HUES48 (cell line): ENCODE data around the gene TRAFD1.

ENCODE experiments used
- H3K27ac ChIP-seq: one replicate; pipeline ENCODE4 v1.7.0; 2013; ENCODE audit warnings: low read depth, low read length, inconsistent platforms
- H3K27me3 ChIP-seq: 2 replicates; pipeline ENCODE4 v1.6.1; 2013; ENCODE audit warnings: mild to moderate bottlenecking, low read length; ENCODE audit not compliant: control insufficient read depth, insufficient read depth
- H3K36me3 ChIP-seq: 2 replicates; pipeline ENCODE4 v1.6.1; 2013; ENCODE audit warnings: low read length; ENCODE audit not compliant: control insufficient read depth, insufficient read depth
- H3K4me1 ChIP-seq: 2 replicates; pipeline ENCODE4 v1.6.1; 2013; ENCODE audit warnings: mild to moderate bottlenecking, low read length; ENCODE audit not compliant: control insufficient read depth, insufficient read depth
- H3K4me3 ChIP-seq: 2 replicates; pipeline ENCODE4 v1.5.1; 2013; ENCODE audit warnings: mild to moderate bottlenecking, low read depth, low read length
- H3K9ac ChIP-seq: 2 replicates; pipeline ENCODE4 v1.6.1; 2013; ENCODE audit warnings: mild to moderate bottlenecking, low read depth, low read length, moderate library complexity
- H3K9me3 ChIP-seq: 2 replicates; pipeline ENCODE4 v1.6.1; 2013; ENCODE audit warnings: low read length; ENCODE audit not compliant: control insufficient read depth, insufficient read depth

The TRAFD1 gene

DNA sequence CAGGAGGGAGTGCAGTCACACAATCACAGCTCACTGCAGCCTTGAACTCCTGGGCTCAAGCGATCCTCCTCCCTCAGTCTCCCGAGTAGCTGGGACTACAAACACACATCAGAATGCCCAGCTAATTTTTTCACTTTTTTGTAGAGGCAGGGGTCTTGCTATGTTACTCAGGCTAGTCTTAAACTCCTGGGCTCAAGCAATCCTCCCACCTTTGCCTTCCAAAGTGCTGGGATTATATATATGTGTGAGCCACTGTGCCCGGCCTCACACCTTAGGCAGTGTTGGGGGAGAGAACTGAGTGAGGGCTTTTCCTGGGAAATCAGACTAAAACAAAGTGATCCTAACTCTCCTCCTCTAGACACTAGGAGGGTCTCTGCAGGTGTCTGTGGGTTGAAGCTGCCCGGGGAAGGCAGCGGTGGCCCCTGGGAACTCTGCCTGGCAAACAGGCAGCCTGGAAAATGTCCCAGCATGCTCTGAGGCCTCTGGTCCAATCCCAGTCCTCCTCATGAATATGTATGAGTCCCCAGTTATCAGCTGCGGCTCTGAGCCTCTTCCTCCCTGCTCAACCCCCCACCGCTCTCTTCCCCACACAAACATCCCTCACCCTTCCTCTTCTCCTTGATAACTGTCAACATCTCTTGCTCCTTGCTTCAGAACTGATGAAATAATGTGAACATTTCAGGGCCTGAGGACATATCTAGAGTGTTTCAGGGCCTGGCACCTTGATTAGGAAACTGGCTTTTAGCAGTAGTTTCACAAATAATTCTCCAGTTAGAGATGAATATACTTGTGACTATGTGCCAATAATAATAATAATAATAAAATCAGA, 8.9 kb upstream of the TRAFD1 start:
- Histone ChIP-seq H3K4me3 (peak overlapping the region; percentile 25; the same call in 1 of the 2 replicates), H3K27me3 (no peaks in the 10 kb centered on the region), H3K9ac (0 out of 2 replicates have a peak overlapping the region, but pooled peaks have one; percentile 18), H3K9me3 (no peaks in the 10 kb centered on the region), H3K27ac (peak overlapping the region; percentile 89), H3K4me1 (peaks cover 19% of the 10 kb centered on the region), H3K36me3 (no peaks in the 10 kb centered on the region)

DNA sequence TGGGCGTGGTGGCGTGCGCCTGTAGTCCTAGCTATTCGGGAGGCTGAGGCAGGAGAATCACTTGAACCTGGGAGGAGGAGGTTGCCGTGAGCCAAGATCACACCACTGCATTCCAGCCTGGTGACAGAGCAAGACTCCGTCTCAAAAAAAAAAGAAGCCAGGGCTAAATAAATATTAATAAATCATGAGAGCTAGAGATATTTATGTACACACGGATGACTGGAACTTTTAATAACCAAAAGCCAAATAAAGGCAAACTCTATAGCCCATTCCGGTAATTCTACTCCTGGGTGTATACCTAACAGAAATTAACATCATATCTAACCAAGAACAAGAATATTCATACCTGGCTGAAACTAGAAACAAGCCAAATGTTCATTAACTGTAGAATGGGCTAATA, 7.7 kb upstream of the TRAFD1 start:
- peaks cover 11% of the 10 kb centered on the region for H3K4me1 ChIP-seq
- no peak overlapping the region for H3K27ac ChIP-seq
- no peaks in the 10 kb centered on the region for H3K36me3 ChIP-seq
- no peaks in the 10 kb centered on the region for H3K27me3 ChIP-seq
- H3K4me3 ChIP-seq: no peak overlapping the region
- no peak overlapping the region for H3K9ac ChIP-seq
- no peaks in the 10 kb centered on the region for H3K9me3 ChIP-seq

DNA sequence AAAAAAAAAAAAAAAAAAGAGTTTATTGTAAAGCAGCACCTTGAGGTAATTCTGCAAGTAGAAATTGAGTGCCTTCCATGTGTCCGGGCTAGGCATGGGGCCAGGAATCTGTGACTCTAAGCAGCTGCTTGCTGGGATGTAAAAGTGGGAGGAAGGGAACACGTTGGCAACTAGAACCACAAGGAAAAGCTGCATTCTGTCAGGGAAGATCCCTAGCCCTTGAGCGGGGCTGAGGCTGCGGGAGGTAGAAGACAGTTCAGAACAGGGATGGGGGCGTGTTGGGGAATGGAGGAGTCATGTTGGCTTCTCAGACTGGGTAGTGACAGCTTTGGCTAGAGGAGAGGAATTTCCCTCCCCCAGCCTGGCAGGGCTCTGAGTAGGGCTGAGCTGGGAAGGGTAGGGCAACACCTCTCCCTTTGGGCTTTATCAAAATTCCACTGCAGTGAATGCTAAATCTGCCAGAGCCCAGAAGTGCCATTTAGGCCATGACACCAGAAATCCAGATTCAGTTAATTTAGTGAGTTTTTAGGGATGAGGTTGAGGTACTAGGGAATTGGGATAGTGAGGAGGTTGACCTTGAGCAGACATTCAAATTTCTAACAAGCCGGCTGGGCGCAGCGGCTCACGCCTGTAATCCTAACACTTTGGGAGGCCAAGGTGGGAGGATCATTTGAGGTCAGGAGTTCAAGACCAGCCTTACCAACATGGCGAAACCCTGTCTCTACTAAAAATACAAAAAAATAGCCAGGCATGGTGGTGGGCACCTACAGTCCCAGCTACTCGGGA, 3.4 kb upstream of the TRAFD1 start:
- Histone ChIP-seq H3K27ac (no peak overlapping the region), H3K4me1 (peaks cover 5% of the 10 kb centered on the region), H3K9ac (no peak overlapping the region), H3K36me3 (no peaks in the 10 kb centered on the region), H3K27me3 (no peaks in the 10 kb centered on the region), H3K9me3 (no peaks in the 10 kb centered on the region), H3K4me3 (no peak overlapping the region)

DNA sequence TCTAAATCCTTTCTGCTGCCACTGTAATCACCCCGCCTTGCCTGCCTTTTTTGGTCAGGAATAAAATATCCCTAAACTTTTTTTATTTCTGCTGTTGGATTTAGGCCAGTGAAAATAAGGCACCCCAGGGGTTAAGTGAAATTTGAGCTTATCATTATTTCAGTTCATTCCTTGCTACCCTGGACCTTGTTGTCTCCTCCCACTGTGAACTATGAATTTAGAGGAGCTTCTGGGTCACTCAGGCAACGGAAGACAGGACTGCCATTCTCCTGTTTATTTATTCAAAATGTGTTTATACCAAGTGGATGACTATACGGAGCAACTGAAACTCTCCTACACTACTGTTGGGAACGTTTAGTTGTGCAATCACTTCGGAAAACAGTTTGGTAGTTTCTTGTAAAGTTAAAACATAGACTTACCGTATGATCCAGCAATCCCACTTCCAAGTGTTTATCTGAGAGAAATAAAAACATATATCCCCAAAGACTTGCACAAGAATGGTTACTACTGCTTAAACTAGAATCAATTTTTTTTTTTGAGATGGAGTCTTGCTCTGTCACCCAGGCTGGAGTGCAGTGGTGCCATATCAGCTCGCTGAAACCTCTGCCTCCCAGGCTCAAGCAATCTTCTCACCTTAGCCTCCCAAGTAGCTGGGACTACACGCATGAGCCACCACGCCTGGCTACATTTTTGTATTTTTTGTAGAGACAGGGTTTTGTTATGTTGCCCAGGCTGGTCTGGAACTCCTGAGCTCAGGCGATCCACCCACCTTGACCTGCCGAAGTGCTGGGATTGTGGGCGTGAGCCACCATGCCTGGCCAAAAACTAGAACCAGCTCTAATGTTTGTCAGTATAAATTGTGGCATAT, 2.3 kb upstream of the TRAFD1 start:
- Histone ChIP-seq H3K4me3 (no peak overlapping the region), H3K9me3 (no peaks in the 10 kb centered on the region), H3K27ac (no peak overlapping the region), H3K9ac (no peak overlapping the region), H3K36me3 (no peaks in the 10 kb centered on the region), H3K27me3 (no peaks in the 10 kb centered on the region), H3K4me1 (peaks cover 4% of the 10 kb centered on the region)

DNA sequence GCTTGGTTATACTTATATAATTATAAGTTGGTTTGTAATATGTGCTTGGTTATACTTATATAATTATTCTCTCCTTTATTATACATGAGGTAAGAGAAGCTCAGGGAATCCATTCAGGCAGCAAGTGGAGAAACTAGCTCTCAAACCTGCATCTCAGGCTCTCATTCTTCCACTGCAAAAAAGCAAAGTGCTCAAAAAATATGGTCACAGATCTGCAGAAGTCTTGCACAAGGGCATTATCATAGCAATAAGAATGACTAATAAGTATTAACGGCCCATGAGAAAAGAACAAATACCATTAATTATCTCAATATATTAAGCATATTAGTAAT, 476 bp upstream of the TRAFD1 start:
- Histone ChIP-seq H3K36me3 (no peaks in the 10 kb centered on the region), H3K27me3 (no peaks in the 10 kb centered on the region), H3K9me3 (no peaks in the 10 kb centered on the region), H3K4me1 (peaks cover 4% of the 10 kb centered on the region), H3K4me3 (peak overlapping the region; percentile 91; the same call in 1 of the 2 replicates), H3K27ac (no peak overlapping the region), H3K9ac (no peak overlapping the region)

GRCh38 chr12:112126000-112126438, 659 bp downstream of the TRAFD1 start:
- peaks cover 8% of the 10 kb centered on the region for H3K36me3 ChIP-seq
- H3K9ac ChIP-seq: peak overlapping the region; percentile 56; the same call in 1 of the 2 replicates
- no peaks in the 10 kb centered on the region for H3K9me3 ChIP-seq
- peaks cover 4% of the 10 kb centered on the region for H3K4me1 ChIP-seq
- no peaks in the 10 kb centered on the region for H3K27me3 ChIP-seq
- H3K27ac ChIP-seq: peak overlapping the region; percentile 62
- peak overlapping the region; percentile 91 for H3K4me3 ChIP-seq

DNA sequence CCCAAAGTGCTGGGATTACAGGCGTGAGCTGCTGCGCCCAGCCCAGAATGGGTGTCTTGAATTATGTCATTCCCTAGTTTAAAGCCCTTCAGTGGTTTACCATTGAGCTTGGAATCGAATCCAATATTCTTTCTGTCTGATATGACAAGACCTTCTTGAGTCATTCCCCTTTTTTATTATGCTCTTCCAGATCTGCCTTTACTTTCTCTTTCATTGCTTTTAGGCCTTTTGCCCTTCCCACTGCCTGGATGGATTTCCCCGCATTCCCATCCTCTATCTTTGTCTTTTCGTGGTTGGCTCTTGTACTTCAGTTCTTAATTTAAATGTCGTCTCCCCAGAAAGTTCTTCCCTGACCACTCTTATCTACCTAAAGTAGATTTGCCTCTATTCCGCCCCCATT, 1.6 kb downstream of the TRAFD1 start:
- Histone ChIP-seq H3K36me3 (peaks cover 14% of the 10 kb centered on the region), H3K4me1 (peaks cover 4% of the 10 kb centered on the region), H3K27me3 (no peaks in the 10 kb centered on the region), H3K27ac (no peak overlapping the region), H3K9me3 (no peaks in the 10 kb centered on the region), H3K4me3 (no peak overlapping the region), H3K9ac (no peak overlapping the region)

DNA sequence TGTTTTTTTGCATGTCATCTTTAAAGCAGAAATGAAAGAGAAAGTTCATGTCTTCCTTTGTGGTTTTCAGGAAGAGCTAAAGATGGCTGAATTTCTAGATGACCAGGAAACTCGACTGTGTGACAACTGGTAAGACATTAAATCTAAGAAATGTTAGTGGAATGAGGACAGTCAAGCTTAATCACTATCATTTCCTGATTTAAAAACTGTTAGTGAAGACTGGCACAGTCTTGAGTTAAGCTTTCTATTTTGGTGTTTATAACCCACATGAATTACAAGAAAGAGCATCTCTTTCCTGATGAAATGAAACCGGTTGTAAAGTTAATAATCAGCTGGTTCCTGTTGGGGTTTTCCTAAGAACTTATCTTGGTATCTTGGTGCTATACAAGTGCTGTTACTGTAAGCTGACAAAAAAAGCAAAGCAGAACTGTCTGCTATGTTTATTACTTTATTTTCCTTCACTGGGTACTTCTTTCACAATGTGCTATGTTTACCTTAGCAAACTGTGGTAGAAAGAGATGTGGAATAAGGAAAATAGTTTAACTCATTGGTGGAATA, 5.2 kb downstream of the TRAFD1 start:
- Histone ChIP-seq H3K9ac (no peak overlapping the region), H3K4me3 (no peak overlapping the region), H3K9me3 (no peaks in the 10 kb centered on the region), H3K27me3 (no peaks in the 10 kb centered on the region), H3K36me3 (peaks cover 33% of the 10 kb centered on the region), H3K27ac (peak overlapping the region; percentile 5), H3K4me1 (no peaks in the 10 kb centered on the region; the same call in none of the 2 replicates)

DNA sequence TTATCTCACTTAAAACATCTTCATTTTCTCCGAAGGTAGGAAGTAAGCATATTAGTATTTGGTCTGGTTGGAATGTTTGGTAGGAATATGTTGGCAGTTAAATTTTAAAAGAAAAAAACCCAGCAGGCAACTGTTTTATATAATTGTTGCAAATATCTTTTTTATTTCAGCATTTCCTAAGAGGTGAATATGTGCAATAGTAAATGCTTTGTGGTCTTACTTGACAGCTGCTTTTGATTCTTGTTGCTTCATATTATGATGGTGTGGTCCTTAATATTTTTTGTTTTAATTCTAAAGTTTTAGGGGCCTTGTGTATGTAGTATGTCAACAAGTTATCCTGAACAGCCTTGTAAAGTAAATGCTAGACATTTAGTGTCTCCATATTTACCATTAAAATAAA, 6.3 kb downstream of the TRAFD1 start:
- Histone ChIP-seq H3K9ac (no peak overlapping the region), H3K36me3 (peaks cover 42% of the 10 kb centered on the region), H3K27ac (no peak overlapping the region), H3K4me1 (no peaks in the 10 kb centered on the region; the same call in 1 of the 2 replicates), H3K9me3 (no peaks in the 10 kb centered on the region), H3K27me3 (no peaks in the 10 kb centered on the region), H3K4me3 (no peak overlapping the region)

DNA sequence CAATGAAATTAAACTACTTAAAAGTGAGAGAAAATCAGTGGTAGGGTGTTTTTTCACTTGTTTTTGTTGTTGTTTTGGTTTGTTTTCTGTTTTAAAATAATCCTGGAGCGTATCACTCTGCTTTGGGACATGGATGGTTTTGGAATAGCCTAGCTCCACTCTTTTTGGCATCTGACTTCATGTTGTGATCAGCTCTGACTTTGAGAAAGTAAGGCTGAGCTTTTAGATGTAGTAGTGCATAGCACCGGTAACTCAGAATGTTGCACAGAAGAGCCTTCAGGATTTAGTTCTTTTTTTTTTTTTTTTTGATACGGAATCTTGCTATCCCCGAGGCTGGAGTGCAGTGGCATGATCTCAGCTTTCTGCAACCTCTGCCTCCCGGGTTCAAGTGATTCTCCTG, 8.1 kb downstream of the TRAFD1 start:
- Histone ChIP-seq H3K9ac (no peak overlapping the region), H3K36me3 (peaks cover 48% of the 10 kb centered on the region), H3K27ac (no peak overlapping the region), H3K4me3 (no peak overlapping the region), H3K9me3 (no peaks in the 10 kb centered on the region), H3K27me3 (no peaks in the 10 kb centered on the region), H3K4me1 (no peaks in the 10 kb centered on the region; the same call in 1 of the 2 replicates)
